Lower lobe of right lung (tissue), 2 donors: Measurements from ENCODE around the gene HPSE2. TPM values are rescaled to one million over a fixed set of nuclear protein-coding genes. Genes with fewer than 3 reads are reported as not detected.
"Not testable (repeated sequence)": the region's sequence is repeated elsewhere in the genome, so short reads cannot be mapped to it uniquely, and the experiment has no call there.

Experiments
- ATAC-seq, 2 donors: fragments of 200-7000 bp; cut with Tn5 transposase; one replicate each; pipeline ENCODE4 v1.9.1; 2020 to 2022; ENCODE audit warnings: mild to moderate bottlenecking in 2 of 2, moderate library complexity in 2 of 2
- DNase-seq: peaks from one replicate; pipeline ENCODE4 v3.0.0-alpha.2; 2020
- H3K27ac ChIP-seq: fragments of 200-600 bp; one replicate; pipeline ENCODE4 v1.8.0; 2022
- H3K27me3 ChIP-seq: fragments of 200-600 bp; one replicate; pipeline ENCODE4 v1.8.0; 2022; ENCODE audit warnings: low read depth
- H3K36me3 ChIP-seq: fragments of 200-600 bp; one replicate; pipeline ENCODE4 v1.8.0; 2022; ENCODE audit warnings: mild to moderate bottlenecking
- H3K4me1 ChIP-seq: fragments of 200-600 bp; one replicate; pipeline ENCODE4 v1.8.0; 2022
- H3K4me3 ChIP-seq: fragments of 200-600 bp; one replicate; pipeline ENCODE4 v1.8.0; 2022; ENCODE audit warnings: mild to moderate bottlenecking
- H3K9me3 ChIP-seq: fragments of 200-600 bp; one replicate; pipeline ENCODE4 v1.8.0; 2022
- CTCF ChIP-seq: fragments of 200-600 bp; IDR thresholded peaks from one replicate; pipeline ENCODE4 v1.8.0; 2022; ENCODE audit warnings: antibody characterized with exemption, mild to moderate bottlenecking
- intact Hi-C: fragments of 100-400 bp; cut with DNase I; formaldehyde crosslinking; loops from one replicate; pipeline ENCODE4 v1.11.0; 2022
- total RNA-seq: library from RNA; stranded (reverse); fragmentation: NEBNext Ultra II Directional; extraction: Animal tissue kit (Norgen Biotek cat#: 25700); gene quantifications from one replicate; pipeline ENCODE4 v1.2.1, GENCODE V29; 2021
- donor health status: DM: no; HTN: yes; CAD: no; lungs with severe emphysema.

Gene HPSE2
- total RNA-seq, 1 donor from 2014 or later: 0.77 TPM

- no peak for ATAC-seq
- Histone ChIP-seq H3K27me3 (no peaks in the 10 kb centered on the region), H3K27ac (no peak overlapping the region), H3K4me3 (no peak overlapping the region), H3K36me3 (no peaks in the 10 kb centered on the region), H3K4me1 (no peaks in the 10 kb centered on the region), H3K9me3 (peaks cover 21% of the 10 kb centered on the region)
- intact Hi-C loops: no loop called here
- DNase-seq: no peak
- TF ChIP-seq CTCF: no peak
Observed at GRCh38 chr10:99007457-99007856, 228.2 kb downstream of the HPSE2 start.

- no peak overlapping the region for H3K4me3 ChIP-seq
- intact Hi-C loops: no loop called here
- TF ChIP-seq CTCF: no peak
- no peak for DNase-seq
- no peaks in the 10 kb centered on the region for H3K36me3 ChIP-seq
- no peak for ATAC-seq
- no peaks in the 10 kb centered on the region for H3K27me3 ChIP-seq
- no peak overlapping the region for H3K27ac ChIP-seq
- peaks cover 21% of the 10 kb centered on the region for H3K9me3 ChIP-seq
- H3K4me1 ChIP-seq: no peaks in the 10 kb centered on the region
Observed at GRCh38 chr10:99005254-99005653, 230.4 kb downstream of the HPSE2 start.

GRCh38 chr10:99004738-99005137 is 230.9 kb downstream of the HPSE2 start:
- DNase-seq: no peak
- ATAC-seq: no peak
- Histone ChIP-seq H3K4me3 (no peak overlapping the region), H3K36me3 (no peaks in the 10 kb centered on the region), H3K27me3 (no peaks in the 10 kb centered on the region), H3K9me3 (peaks cover 21% of the 10 kb centered on the region), H3K27ac (no peak overlapping the region), H3K4me1 (no peaks in the 10 kb centered on the region)
- intact Hi-C loops: no loop called here
- no peak for TF ChIP-seq CTCF

- Histone ChIP-seq H3K27me3 (no peaks in the 10 kb centered on the region), H3K4me3 (no peak overlapping the region), H3K36me3 (no peaks in the 10 kb centered on the region), H3K27ac (no peak overlapping the region), H3K9me3 (peaks cover 21% of the 10 kb centered on the region), H3K4me1 (no peaks in the 10 kb centered on the region)
- TF ChIP-seq CTCF: no peak
- intact Hi-C loops: no loop called here
- no peak for DNase-seq
- ATAC-seq: no peak
Observed at GRCh38 chr10:99002392-99002791, 233.3 kb downstream of the HPSE2 start.

GRCh38 chr10:98997596-98997995 is 238.1 kb downstream of the HPSE2 start:
- intact Hi-C loops: no loop called here
- no peaks in the 10 kb centered on the region for H3K4me1 ChIP-seq
- H3K4me3 ChIP-seq: no peak overlapping the region
- no peaks in the 10 kb centered on the region for H3K9me3 ChIP-seq
- ATAC-seq (no peak), DNase-seq (no peak)
- no peak overlapping the region for H3K27ac ChIP-seq
- no peaks in the 10 kb centered on the region for H3K27me3 ChIP-seq
- H3K36me3 ChIP-seq: no peaks in the 10 kb centered on the region
- TF ChIP-seq CTCF: no peak

GRCh38 chr10:98994030-98994429 is 241.6 kb downstream of the HPSE2 start:
- no peaks in the 10 kb centered on the region for H3K4me1 ChIP-seq
- no peaks in the 10 kb centered on the region for H3K27me3 ChIP-seq
- no peaks in the 10 kb centered on the region for H3K36me3 ChIP-seq
- ATAC-seq (no peak), DNase-seq (no peak)
- no peak overlapping the region for H3K4me3 ChIP-seq
- no peak overlapping the region for H3K27ac ChIP-seq
- TF ChIP-seq CTCF: no peak
- intact Hi-C loops: no loop called here
- no peaks in the 10 kb centered on the region for H3K9me3 ChIP-seq

- H3K4me1 ChIP-seq, intact Hi-C loops, H3K9me3 ChIP-seq, H3K27ac ChIP-seq, ATAC-seq, H3K36me3 ChIP-seq, H3K4me3 ChIP-seq, H3K27me3 ChIP-seq, DNase-seq: not testable (repeated sequence)
Observed at GRCh38 chr10:98983751-98984150, 251.9 kb downstream of the HPSE2 start.
